Keratinocyte (primary cell): Measurements from ENCODE around the gene NOTCH1.

Source experiments
- CTCF ChIP-seq, 3 experiments: IDR thresholded peaks in 1 of 3; conservative IDR thresholded peaks in 1 of 3; optimal IDR thresholded peaks in 1 of 3; 2 replicates in 2 of 3; 3 replicates in 1 of 3; pipeline versions ENCODE3 to v1.5.1; 2011; ENCODE audit warnings: low read length in 3 of 3, mild to moderate bottlenecking in 3 of 3, moderate library complexity in 2 of 3, control low read depth in 1 of 3, inconsistent platforms in 1 of 3; ENCODE audit not compliant: insufficient read depth in 2 of 3; ENCODE audit errors: extremely low read depth in 1 of 3
- EZH2 ChIP-seq: IDR thresholded peaks from one replicate; pipeline ENCODE4 v1.6.1; 2012; ENCODE audit warnings: inconsistent platforms, mild to moderate bottlenecking, low read length, moderate library complexity

DNA sequence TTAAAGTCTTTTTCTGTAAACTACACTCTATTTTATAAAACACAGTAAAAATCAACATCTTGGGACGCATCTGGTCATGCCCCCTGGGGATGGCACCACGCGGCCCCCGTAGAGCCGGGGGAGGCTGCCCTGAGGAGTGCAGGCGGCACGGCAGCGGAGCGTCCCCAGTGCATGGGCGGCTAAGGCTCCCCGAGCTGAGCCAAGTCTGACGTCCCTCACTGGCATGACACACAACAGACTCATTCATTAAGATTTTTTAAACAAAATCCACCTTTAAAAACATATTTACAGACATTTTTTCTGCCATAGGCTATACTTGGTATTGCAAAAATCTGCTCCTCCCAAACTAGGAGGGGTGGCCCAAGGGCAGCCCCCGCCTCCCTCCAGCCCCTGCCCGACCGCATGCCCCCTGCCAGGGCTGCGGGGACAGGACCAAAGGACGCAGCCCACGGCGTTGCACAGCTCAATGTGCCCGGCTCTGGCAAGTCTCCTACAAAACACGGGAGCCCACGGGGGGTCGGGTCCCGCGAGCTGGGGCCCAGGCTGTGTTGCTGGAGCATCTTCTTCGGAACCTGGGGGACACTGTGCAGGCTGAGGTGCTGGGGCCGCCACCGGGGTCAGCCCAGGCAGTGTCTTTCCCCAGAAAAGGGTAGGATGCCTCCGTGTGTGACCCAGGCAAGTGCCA lies 51.2 kb downstream of the NOTCH1 start:
- no peak for TF ChIP-seq CTCF (optimal IDR thresholded peaks at IDR 0.05 in 1 of 3, IDR thresholded peaks at IDR 0.05 in 1 of 3, conservative IDR thresholded peaks at IDR 0.05 in 1 of 3; ENCODE audit: extremely low read depth in 1 of 3, insufficient read depth in 2 of 3, low read length in 3 of 3)
- TF ChIP-seq EZH2, result no peak
